Heart left ventricle (tissue), 16 donors: ENCODE measurements around the gene COL2A1. TPM values are rescaled to one million over a fixed set of nuclear protein-coding genes. Genes with fewer than 3 reads are reported as not detected.

Source experiments
- ATAC-seq, 4 donors: fragments of 200-7000 bp; cut with Tn5 transposase; one replicate each; pipeline ENCODE4 v1.9.1; 2020 to 2022; ENCODE audit warnings: moderate library complexity in 4 of 4, mild to moderate bottlenecking in 3 of 4, moderate number of reproducible peaks in 1 of 4
- DNase-seq, 5 donors: peaks; one replicate each; pipeline ENCODE4 v3.0.0-alpha.2; 2020
- H3K27ac ChIP-seq, 12 donors: fragments of 200-600 bp; sonication (generic) in 4 of 12; one replicate each; pipeline versions ENCODE4 v1.5.0 to v1.8.0; 2016 to 2022; ENCODE audit warnings: mild to moderate bottlenecking in 2 of 12
- H3K27me3 ChIP-seq, 9 donors: fragments of 200-600 bp; sonication (generic) in 2 of 9; one replicate each; pipeline versions ENCODE4 v1.5.1 to v1.8.0; 2016 to 2022; ENCODE audit warnings: mild to moderate bottlenecking in 3 of 9
- H3K36me3 ChIP-seq, 9 donors: fragments of 200-600 bp; sonication (generic) in 2 of 9; one replicate each; pipeline versions ENCODE4 v1.5.0 to v1.8.0; 2018 to 2022; ENCODE audit warnings: mild to moderate bottlenecking in 2 of 9
- H3K4me1 ChIP-seq, 12 donors: fragments of 200-600 bp; sonication (generic) in 4 of 12; one replicate each; pipeline versions ENCODE4 v1.5.0 to v1.8.0; 2016 to 2022; ENCODE audit warnings: mild to moderate bottlenecking in 3 of 12
- H3K4me3 ChIP-seq, 12 donors: fragments of 200-600 bp; sonication (generic) in 4 of 12; one replicate each; pipeline versions ENCODE4 v1.5.0 to v1.8.0; 2017 to 2022; ENCODE audit warnings: mild to moderate bottlenecking in 9 of 12, moderate library complexity in 4 of 12
- H3K9me3 ChIP-seq, 12 donors: fragments of 200-600 bp; sonication (generic) in 4 of 12; one replicate each; pipeline versions ENCODE4 v1.5.0 to v1.8.0; 2016 to 2022; ENCODE audit warnings: mild to moderate bottlenecking in 1 of 12
- CTCF ChIP-seq, 12 donors: fragments of 200-600 bp; sonication (generic) in 4 of 12; IDR thresholded peaks; one replicate each; pipeline versions ENCODE4 v1.5.0 to v1.8.0; 2018 to 2022; ENCODE audit warnings: antibody characterized with exemption in 12 of 12, mild to moderate bottlenecking in 5 of 12
- POLR2A ChIP-seq, 2 donors: fragments of 450-650 bp; IDR thresholded peaks; one replicate each; pipeline ENCODE4 v1.6.1; 2017; ENCODE audit warnings: antibody characterized with exemption in 2 of 2, mild to moderate bottlenecking in 2 of 2, moderate library complexity in 2 of 2
- WGBS, 4 donors: extraction: QIAGEN DNeasy Blood & Tissue Kit in 2 of 4; methylation state at CpG; one replicate each; pipeline versions ENCODE4 v1.1.5 to v1.1.7; 2013 to 2018; 5-methylcytosine and 5-hydroxymethylcytosine counted together
- intact Hi-C, 10 donors: fragments of 100-400 bp; cut with DNase I; formaldehyde crosslinking; loops; one replicate each; pipeline versions ENCODE4 v1.11.1 to v1.14.2; 2022
- polyA plus RNA-seq, 2 donors: library from polyadenylated mRNA; stranded (reverse); fragments of 200-250 nt; gene quantifications; one replicate each; pipeline ENCODE4 v1.2.3, GENCODE V29; 2013
- total RNA-seq, 9 donors: library from RNA; depleted of rRNA in 2 of 9; stranded (reverse); fragments of >200 nt in 2 of 9; fragmentation: NEBNext Ultra II Directional in 3 of 9; extraction: Animal tissue kit (Norgen Biotek cat#: 25700) in 3 of 9; gene quantifications; one replicate each; pipeline versions ENCODE4 v1.1.0 to v1.2.4, GENCODE V29; 2016 to 2023
- donor health status: ischemic (EF 13 %, LVEDD 7.1; RV severe dilation, severe dysfunction).
- donor health status: healthy with polysubstance abuse.
- donor health status: DM: no; HTN: yes; CAD: no.
- donor health status: DM: no; HTN: no; CAD: no.
- donor health status: ischemic (EF 25% LVEDD 6.9; RV normal size, moderate dysfunction).
- donor health status: ischemic (EF 25% LVEDD 5.7; RV mildly dilated, moderate dysfunction).
- donor health status: healthy.
- donor health status: DM: yes; HTN: yes; CAD: no.
- donor health status: ischemic (EF 35%, LVEDD 5.7; RV mildly dilated, moderate dysfunction).
- donor health status: nonischemic (EF 11% LVEDD 7.7; RV severe dilation, severe dysfunction).
- donor health status: DM: yes; HTN: yes; CAD: no.
- donor health status: PGD.
- donor health status: ischemic (EF 29% LVEDD 5.4; RV normal size, mild dysfunction).
- donor health status: nonischemic (EF 23%, LVEDD 6.1; RV moderate dilation, normal function).

The COL2A1 gene
- total and polyA plus RNA-seq, 11 donors = 0.04 to 0.39 (median 0.05) TPM; not detected in 8

- 90 to 94% (median 91%) methylated on average over 10 of the region's 10 CpGs for WGBS, 4 donors
- no peak for TF ChIP-seq POLR2A (IDR thresholded peaks at IDR 0.05)
- TF ChIP-seq CTCF (IDR thresholded peaks at IDR 0.05) = no peak
- no peaks in the 10 kb centered on the region for H3K36me3 ChIP-seq
- H3K4me1 ChIP-seq = peaks cover 0 to 12% (median 0%) of the 10 kb centered on the region in 12 donors
- DNase-seq = no peak
- H3K27me3 ChIP-seq = peaks cover 0 to 13% (median 6%) of the 10 kb centered on the region in 9 donors
- no peaks in the 10 kb centered on the region for H3K9me3 ChIP-seq
- intact Hi-C loops = loop anchor here in 2 of 10 donors (10.0 kb wide), 1 partner anchor 226 kb away; no protein-coding TSS in a partner anchor
- no peak overlapping the region for H3K27ac ChIP-seq
- H3K4me3 ChIP-seq = no peak overlapping the region
- no peak for ATAC-seq
Observed at GRCh38 chr12:47940773-47941474, 63.4 kb downstream of the COL2A1 start.

GRCh38 chr12:47939009-47939601 is 65.2 kb downstream of the COL2A1 start:
- H3K9me3 ChIP-seq = no peaks in the 10 kb centered on the region
- H3K4me1 ChIP-seq = peaks cover 0 to 20% (median 7%) of the 10 kb centered on the region in 12 donors
- WGBS, 4 donors = 47 to 61% (median 53%) methylated on average over 6 of the region's 6 CpGs
- peaks cover 0 to 13% (median 6%) of the 10 kb centered on the region in 9 donors for H3K27me3 ChIP-seq
- DNase-seq (peak in 4 of 5 donors; percentile 60 to 87 (median 72)), ATAC-seq (peak; percentile 75 to 83 (median 80))
- no peak overlapping the region for H3K27ac ChIP-seq
- intact Hi-C loops = no loop called here
- no peak overlapping the region for H3K4me3 ChIP-seq
- TF ChIP-seq CTCF (IDR thresholded peaks at IDR 0.05) (no peak), POLR2A (IDR thresholded peaks at IDR 0.05) (no peak)
- H3K36me3 ChIP-seq = no peaks in the 10 kb centered on the region

DNA sequence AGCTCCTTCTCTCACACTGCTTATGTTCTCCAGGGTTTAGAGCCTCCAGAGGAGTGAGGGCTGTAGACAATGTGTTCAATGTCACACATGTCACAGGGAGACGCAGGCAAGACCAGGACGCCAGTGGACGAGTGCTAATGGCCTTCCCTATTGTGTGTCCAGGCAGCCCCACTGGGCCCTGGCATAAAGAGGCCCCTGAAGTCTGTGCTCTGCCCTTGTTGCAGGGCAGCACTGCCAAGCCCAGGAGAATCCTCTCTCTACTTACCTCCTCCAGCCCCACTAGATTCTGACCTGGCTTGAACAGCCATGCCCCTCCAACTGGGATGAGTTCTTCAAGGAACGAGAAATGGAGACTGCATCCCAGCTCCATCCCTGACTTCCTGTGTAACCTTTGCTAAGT is 65.7 kb downstream of the COL2A1 start:
- WGBS, 4 donors = 57 to 90% (median 66%) methylated on average over 1 to 4 of the region's 4 CpGs
- no peaks in the 10 kb centered on the region for H3K36me3 ChIP-seq
- peaks cover 0 to 20% (median 7%) of the 10 kb centered on the region in 12 donors for H3K4me1 ChIP-seq
- intact Hi-C loops = no loop called here
- TF ChIP-seq CTCF (IDR thresholded peaks at IDR 0.05) = no peak
- no peak for TF ChIP-seq POLR2A (IDR thresholded peaks at IDR 0.05)
- no peak for ATAC-seq
- H3K9me3 ChIP-seq = no peaks in the 10 kb centered on the region
- DNase-seq = no peak
- no peak overlapping the region for H3K4me3 ChIP-seq
- H3K27me3 ChIP-seq = peaks cover 0 to 13% (median 6%) of the 10 kb centered on the region in 9 donors
- no peak overlapping the region for H3K27ac ChIP-seq

GRCh38 chr12:47938093-47938492 is 66.2 kb downstream of the COL2A1 start:
- H3K4me1 ChIP-seq = peaks cover 0 to 20% (median 7%) of the 10 kb centered on the region in 12 donors
- no peak overlapping the region for H3K27ac ChIP-seq
- intact Hi-C loops = no loop called here
- TF ChIP-seq POLR2A (IDR thresholded peaks at IDR 0.05) = no peak
- TF ChIP-seq CTCF (IDR thresholded peaks at IDR 0.05) = no peak
- no peaks in the 10 kb centered on the region for H3K9me3 ChIP-seq
- 93 to 100% (median 97%) methylated on average over 1 of the region's 1 CpG for WGBS, 4 donors
- ATAC-seq (no peak), DNase-seq (no peak)
- H3K27me3 ChIP-seq = peaks cover 0 to 10% (median 4%) of the 10 kb centered on the region in 9 donors
- H3K4me3 ChIP-seq = no peak overlapping the region
- no peaks in the 10 kb centered on the region for H3K36me3 ChIP-seq
